GM10847 (cell line): ENCODE results near the gene CGA.

ENCODE experiments used
- POLR2A ChIP-seq: IDR thresholded peaks from 2 replicates; pipeline ENCODE4 v1.6.1; 2011; ENCODE audit not compliant: insufficient read length; ENCODE audit errors: extremely low read depth

CGA gene

GRCh38 chr6:87099472-87099871 lies 4.6 kb upstream of the CGA start:
- no peak for TF ChIP-seq POLR2A

- no peak for TF ChIP-seq POLR2A
Observed at GRCh38 chr6:87094576-87094975, 330 bp downstream of the CGA start.

DNA sequence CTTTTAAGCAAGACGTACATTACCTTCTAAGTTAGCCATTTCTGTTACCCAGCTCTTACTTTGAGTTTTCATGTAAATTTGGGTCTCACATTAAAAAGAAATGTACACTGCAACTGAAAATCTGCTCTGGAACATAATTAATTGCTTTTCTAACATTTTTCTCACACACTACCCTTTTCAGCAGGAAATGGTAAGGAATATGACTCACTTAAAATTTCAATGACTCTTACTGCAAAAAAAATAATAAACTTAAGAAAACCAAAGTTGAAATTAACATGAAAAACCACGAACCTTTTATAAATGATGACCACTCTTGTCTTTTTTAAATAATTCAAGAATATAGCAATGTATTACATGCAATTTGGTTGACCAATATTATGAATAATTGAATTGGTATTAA lies 1.3 kb downstream of the CGA start:
- no peak for TF ChIP-seq POLR2A

DNA sequence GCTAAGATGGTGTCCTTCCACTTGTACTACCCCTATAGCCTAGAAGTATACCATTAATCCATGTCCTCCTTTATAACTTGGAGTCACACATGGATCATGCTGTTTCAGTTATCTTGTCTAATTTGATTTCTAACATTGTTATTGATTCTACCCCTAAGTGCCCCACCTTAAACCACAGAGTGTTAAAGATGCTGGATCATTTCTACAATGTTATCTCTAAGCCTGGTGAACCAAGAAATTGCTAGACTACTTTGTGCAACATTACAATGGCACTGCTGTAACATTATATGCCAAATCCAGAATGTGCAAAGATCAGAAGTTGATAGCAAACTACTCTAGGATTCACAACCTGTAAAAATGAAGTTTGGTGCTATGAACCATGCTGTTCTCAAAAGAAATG lies 1.7 kb downstream of the CGA start:
- no peak for TF ChIP-seq POLR2A

DNA sequence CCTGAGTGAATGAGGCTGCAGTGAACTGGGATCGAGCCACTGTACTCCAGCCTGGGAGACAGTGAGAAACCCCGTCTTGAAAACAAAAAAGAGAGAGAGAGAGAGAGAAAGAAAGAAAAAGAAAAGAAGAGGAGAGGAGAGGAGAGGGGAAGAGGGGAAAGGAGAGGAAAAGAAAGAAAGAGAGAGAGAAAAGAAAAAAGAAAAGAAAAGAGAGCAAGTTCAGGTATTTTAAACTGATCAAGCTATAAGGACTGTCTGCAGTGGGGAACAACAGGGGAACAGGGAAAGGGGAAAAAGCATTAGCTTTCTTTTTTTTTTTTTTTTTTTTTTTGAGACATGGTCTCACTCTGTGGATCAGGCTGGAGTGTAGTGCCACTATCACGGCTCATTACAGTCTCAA lies 2.5 kb downstream of the CGA start:
- no peak for TF ChIP-seq POLR2A

DNA sequence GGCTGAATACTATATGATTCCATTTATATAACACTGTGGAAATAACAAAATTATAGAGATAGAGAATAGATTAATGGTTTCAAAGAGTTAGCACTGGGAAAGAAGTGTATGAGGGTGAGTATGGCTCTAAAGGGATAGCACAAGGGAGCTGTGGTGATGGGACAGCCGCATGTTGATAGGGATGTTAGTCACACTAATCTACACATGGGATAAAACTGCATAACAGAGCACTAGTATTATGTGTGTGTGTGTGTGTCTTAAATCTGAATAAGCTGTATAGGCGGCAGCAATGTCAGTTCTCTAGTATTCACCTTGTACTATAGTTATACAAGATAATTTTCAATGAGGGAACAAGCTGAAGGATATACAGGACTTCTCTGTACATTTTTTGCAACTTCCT lies 5.8 kb downstream of the CGA start:
- no peak for TF ChIP-seq POLR2A

DNA sequence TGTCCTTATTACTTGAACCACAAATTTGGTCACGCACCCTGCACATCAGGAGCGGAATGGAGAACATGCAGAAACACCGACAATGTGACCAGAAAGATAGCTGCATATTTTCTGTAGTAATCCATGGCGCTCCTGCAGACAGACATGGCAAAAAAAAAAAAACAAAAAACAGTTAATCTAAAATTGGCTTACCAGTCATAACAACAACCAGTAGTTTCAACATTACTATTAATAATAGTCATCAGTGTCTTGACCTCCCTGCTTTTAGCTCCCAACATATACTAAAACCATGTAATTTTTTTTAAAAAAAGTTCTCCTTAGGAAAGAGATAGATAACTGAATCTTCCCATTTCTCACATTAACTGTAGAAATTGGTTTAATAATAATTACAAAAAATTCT lies 6.8 kb downstream of the CGA start:
- no peak for TF ChIP-seq POLR2A

DNA sequence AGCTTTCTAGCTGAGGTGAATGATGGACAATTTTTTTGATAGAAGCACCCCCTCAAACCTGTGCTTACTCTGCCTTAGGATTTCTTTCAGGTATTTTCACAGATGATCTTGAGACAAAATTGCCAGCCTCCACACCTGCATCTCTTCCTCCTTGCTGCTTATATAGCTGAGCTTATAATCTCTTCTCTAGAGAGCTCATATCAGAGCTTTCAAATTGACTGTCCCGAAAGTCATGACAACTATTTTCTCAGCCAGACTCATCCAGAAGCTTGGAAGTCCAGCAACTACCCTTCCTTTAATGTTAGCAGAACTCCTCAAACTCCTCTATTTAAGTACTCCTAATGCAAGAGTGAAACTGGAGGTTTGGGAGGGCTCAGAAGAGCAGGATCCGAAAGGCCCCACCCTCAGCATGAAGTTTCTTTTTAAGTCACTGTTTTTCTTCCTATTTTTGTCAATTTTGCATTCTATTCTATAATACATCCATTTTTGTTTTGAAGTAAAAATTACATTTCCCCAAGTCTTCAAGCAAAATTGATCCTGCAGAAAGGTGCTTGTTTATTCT lies 12.7 kb downstream of the CGA start:
- TF ChIP-seq POLR2A, result no peak

- TF ChIP-seq POLR2A, result no peak
Observed at GRCh38 chr6:87078983-87079616, 15.8 kb downstream of the CGA start.

- no peak for TF ChIP-seq POLR2A
Observed at GRCh38 chr6:87075168-87075567, 19.7 kb downstream of the CGA start.

- no peak for TF ChIP-seq POLR2A
Observed at GRCh38 chr6:87074101-87074621, 20.7 kb downstream of the CGA start.

DNA sequence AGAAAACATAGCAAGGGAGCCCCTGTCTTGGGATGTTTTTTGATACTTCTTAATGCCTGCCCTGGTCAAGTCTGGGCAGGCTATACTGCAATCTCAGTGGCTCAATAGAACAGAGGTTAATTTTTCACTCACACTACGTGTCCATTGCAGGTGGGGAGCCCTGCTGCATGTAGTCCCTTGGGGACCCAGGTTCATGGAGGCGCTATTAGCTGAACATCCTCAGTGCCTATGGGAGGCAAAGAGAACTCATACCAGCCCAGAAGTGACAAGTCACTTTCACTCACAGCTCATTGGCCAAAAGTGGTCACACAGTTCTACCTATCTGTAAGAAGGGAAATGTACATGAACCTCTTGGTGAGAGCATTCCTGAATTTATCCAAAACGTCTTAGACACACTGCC lies 23.2 kb downstream of the CGA start:
- no peak for TF ChIP-seq POLR2A

DNA sequence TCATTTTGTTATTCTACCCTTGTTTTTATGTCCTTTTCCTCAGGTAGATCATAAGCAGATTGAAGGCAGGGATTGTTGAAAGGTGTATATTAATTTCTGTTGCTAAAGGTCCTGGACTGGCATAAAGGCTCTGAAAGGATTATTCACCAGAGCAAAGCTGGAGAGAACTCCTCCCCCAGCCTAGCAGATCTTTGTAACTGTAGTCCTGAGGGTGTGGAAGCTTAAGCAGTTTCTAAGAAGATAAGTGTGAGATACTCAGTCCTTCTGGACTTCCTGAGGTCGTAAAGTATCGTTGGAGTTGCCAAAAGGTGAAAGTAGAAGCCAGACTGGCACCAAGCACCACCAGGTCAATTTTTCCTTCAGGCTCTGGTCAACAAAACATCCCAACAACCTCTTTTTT lies 24.2 kb downstream of the CGA start:
- TF ChIP-seq POLR2A, result no peak

GRCh38 chr6:87068795-87069194 lies 26.1 kb downstream of the CGA start:
- no peak for TF ChIP-seq POLR2A

DNA sequence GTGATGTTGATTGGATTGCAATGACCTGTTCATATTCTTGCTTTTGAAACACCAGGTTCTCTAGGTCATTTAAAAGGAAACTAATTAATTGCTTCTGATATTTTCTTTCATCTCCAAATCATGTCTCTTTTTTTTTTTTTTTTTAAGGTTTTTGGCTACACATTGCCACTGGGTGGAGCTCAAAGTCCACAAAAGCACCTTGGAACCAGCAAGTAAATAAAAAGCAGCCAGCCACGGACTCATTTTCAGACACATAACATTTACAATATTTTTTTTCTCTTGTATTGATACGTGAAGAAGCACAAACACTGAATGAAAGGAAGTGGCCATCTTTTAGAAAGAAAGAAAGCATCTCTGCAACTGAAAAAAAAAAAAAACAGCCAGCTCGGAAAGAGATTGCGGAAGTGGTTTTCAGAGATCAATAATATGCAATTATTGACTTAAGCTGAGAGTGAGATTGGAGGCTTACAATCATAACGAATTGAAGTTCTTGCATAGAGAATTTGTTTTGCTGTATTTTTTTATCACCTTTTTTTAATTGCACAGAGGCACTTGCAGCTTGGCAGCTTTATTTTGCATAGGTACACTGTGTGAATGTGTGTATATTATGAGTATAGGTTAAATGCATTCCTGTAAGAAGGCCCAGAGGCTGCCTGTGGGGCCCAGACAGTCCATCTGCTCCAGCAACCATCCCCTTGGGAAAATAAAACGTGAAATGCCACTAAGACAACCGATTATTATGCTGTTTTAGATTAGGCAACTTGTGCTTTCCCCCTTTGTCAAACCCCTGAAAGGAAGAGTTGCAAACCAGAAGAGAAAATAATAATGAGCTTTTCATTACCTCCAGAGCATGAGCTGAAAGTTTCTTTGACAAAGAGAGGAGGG lies 28.2 kb downstream of the CGA start:
- no peak for TF ChIP-seq POLR2A

DNA sequence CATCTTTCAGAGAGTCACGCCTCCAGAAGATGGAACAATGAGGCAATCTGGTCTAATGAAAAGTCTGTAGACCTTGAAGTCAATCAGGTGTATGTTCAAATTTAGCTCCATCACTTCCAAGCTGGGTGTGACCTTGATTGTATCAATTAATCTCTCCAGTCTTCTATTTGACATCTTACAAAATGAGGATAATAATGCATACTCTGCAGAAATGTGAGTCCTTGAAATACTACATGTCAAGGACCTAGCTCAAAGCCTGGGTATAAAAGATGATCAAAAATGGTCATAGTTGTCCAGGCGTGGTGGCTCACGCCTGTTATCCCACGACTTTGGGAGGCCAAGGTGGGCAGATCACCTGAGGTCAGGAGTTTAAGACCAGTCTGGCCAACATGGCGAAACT lies 29.8 kb downstream of the CGA start:
- TF ChIP-seq POLR2A, result no peak
